ENCODE measurements around the gene MSH4. TPM values are rescaled to one million over a fixed set of nuclear protein-coding genes. Genes with fewer than 3 reads are reported as not detected.

The MSH4 gene
- total RNA-seq, 1 experiment from 2014 or later = 0.33 TPM

DNA sequence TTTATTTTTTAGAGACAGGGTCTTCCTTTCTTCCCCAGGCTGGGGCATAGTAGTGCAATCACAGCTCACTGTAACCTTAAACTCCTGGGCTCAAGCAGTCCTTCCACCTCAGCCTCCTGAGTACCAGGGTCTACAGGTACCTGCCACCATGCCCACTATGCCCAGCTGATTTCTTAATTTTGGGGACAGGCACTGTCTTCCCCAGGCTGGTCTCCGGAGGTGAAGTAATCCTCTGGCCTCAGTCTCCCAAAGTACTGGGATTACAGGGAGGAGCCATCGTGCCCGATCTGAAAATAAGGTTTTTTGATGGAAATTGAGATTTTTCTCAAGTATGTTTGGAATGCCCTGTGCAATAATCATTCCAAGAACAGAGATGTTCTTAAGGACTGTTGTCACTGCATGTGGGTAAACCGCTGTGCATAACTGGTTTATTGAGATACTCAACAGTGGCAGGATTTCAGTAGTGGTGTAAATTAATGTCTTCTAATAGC is 934 bp upstream of the MSH4 start (continued):
- TF ChIP-seq SMAD4 (CRISPR knock-in tag; IDR thresholded peaks at IDR 0.05) = no peak
- TF ChIP-seq, protein P1, sequence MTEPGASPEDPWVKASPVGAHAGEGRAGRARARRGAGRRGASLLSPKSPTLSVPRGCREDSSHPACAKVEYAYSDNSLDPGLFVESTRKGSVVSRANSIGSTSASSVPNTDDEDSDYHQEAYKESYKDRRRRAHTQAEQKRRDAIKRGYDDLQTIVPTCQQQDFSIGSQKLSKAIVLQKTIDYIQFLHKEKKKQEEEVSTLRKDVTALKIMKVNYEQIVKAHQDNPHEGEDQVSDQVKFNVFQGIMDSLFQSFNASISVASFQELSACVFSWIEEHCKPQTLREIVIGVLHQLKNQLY (CRISPR knock-in tag; IDR thresholded peaks at IDR 0.05) = no peak
- no peak for TF ChIP-seq RELA (CRISPR knock-in tag; IDR thresholded peaks at IDR 0.05; ENCODE audit: borderline replicate concordance)
- TF ChIP-seq, protein P2, sequence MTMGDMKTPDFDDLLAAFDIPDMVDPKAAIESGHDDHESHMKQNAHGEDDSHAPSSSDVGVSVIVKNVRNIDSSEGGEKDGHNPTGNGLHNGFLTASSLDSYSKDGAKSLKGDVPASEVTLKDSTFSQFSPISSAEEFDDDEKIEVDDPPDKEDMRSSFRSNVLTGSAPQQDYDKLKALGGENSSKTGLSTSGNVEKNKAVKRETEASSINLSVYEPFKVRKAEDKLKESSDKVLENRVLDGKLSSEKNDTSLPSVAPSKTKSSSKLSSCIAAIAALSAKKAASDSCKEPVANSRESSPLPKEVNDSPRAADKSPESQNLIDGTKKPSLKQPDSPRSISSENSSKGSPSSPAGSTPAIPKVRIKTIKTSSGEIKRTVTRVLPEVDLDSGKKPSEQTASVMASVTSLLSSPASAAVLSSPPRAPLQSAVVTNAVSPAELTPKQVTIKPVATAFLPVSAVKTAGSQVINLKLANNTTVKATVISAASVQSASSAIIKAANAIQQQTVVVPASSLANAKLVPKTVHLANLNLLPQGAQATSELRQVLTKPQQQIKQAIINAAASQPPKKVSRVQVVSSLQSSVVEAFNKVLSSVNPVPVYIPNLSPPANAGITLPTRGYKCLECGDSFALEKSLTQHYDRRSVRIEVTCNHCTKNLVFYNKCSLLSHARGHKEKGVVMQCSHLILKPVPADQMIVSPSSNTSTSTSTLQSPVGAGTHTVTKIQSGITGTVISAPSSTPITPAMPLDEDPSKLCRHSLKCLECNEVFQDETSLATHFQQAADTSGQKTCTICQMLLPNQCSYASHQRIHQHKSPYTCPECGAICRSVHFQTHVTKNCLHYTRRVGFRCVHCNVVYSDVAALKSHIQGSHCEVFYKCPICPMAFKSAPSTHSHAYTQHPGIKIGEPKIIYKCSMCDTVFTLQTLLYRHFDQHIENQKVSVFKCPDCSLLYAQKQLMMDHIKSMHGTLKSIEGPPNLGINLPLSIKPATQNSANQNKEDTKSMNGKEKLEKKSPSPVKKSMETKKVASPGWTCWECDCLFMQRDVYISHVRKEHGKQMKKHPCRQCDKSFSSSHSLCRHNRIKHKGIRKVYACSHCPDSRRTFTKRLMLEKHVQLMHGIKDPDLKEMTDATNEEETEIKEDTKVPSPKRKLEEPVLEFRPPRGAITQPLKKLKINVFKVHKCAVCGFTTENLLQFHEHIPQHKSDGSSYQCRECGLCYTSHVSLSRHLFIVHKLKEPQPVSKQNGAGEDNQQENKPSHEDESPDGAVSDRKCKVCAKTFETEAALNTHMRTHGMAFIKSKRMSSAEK (CRISPR knock-in tag; IDR thresholded peaks at IDR 0.05; ENCODE audit: borderline replicate concordance) = no peak
- TF ChIP-seq NFATC4 (CRISPR knock-in tag; IDR thresholded peaks at IDR 0.05) = no peak
- no peak for TF ChIP-seq FOXK1 (CRISPR knock-in tag; IDR thresholded peaks at IDR 0.05)
- TF ChIP-seq ELF4 (CRISPR knock-in tag; IDR thresholded peaks at IDR 0.05; ENCODE audit: low read depth) = no peak
- no peak for TF ChIP-seq NFE2L1 (CRISPR knock-in tag; IDR thresholded peaks at IDR 0.05)
- TF ChIP-seq, protein P3, sequence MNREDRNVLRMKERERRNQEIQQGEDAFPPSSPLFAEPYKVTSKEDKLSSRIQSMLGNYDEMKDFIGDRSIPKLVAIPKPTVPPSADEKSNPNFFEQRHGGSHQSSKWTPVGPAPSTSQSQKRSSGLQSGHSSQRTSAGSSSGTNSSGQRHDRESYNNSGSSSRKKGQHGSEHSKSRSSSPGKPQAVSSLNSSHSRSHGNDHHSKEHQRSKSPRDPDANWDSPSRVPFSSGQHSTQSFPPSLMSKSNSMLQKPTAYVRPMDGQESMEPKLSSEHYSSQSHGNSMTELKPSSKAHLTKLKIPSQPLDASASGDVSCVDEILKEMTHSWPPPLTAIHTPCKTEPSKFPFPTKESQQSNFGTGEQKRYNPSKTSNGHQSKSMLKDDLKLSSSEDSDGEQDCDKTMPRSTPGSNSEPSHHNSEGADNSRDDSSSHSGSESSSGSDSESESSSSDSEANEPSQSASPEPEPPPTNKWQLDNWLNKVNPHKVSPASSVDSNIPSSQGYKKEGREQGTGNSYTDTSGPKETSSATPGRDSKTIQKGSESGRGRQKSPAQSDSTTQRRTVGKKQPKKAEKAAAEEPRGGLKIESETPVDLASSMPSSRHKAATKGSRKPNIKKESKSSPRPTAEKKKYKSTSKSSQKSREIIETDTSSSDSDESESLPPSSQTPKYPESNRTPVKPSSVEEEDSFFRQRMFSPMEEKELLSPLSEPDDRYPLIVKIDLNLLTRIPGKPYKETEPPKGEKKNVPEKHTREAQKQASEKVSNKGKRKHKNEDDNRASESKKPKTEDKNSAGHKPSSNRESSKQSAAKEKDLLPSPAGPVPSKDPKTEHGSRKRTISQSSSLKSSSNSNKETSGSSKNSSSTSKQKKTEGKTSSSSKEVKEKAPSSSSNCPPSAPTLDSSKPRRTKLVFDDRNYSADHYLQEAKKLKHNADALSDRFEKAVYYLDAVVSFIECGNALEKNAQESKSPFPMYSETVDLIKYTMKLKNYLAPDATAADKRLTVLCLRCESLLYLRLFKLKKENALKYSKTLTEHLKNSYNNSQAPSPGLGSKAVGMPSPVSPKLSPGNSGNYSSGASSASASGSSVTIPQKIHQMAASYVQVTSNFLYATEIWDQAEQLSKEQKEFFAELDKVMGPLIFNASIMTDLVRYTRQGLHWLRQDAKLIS (CRISPR knock-in tag; IDR thresholded peaks at IDR 0.05; ENCODE audit: borderline replicate concordance) = no peak

DNA sequence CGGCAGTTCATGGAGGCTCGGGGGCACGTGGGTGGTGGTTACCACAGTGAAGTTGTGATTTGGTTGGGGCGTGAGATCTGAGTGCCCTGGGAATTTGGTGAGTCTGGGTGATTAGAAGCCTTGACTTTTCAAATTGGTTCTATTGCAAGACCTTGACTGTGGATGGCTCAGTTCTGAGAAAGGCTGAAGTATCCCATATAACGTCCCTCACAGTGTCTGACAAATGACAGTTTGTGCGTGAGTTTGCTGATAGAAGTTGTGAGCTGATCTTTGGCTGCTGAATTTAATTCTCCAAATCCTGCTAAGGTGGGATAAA is 549 bp downstream of the MSH4 start:
- no peak; the same call in 1 of the 2 replicates for ATAC-seq
- DNase-seq (ENCODE audit: low spot score) = no peak
- no peak overlapping the region for H3K27ac Mint-ChIP-seq
- no peaks in the 10 kb centered on the region; the same call in 1 of the 2 replicates for H3K27me3 Mint-ChIP-seq (ENCODE audit: low read depth)
- no peaks in the 10 kb centered on the region for H3K4me1 Mint-ChIP-seq
- no peak overlapping the region for H3K4me3 Mint-ChIP-seq
- ChIA-PET POLR2A (interaction anchor here (1.1 to 2.2 kb wide), 2 partner anchors 9 to 11 kb away, joined by 4 to 12 read pairs; partner anchors contain the start of gene RABGGTB), CTCF (no interaction called here)
- H3K36me3 Mint-ChIP-seq = peaks cover 48% of the 10 kb centered on the region
- H3K9me3 Mint-ChIP-seq = no peaks in the 10 kb centered on the region
- TF ChIP-seq NFATC4 (CRISPR knock-in tag; IDR thresholded peaks at IDR 0.05) = peak; percentile 12; the same call in 1 of the 2 replicates
- TF ChIP-seq, protein P4, sequence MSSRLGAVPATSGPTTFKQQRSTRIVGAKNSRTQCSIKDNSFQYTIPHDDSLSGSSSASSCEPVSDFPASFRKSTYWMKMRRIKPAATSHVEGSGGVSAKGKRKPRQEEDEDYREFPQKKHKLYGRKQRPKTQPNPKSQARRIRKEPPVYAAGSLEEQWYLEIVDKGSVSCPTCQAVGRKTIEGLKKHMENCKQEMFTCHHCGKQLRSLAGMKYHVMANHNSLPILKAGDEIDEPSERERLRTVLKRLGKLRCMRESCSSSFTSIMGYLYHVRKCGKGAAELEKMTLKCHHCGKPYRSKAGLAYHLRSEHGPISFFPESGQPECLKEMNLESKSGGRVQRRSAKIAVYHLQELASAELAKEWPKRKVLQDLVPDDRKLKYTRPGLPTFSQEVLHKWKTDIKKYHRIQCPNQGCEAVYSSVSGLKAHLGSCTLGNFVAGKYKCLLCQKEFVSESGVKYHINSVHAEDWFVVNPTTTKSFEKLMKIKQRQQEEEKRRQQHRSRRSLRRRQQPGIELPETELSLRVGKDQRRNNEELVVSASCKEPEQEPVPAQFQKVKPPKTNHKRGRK (CRISPR knock-in tag; IDR thresholded peaks at IDR 0.05; ENCODE audit: borderline replicate concordance) = no peak
- TF ChIP-seq, protein P5, sequence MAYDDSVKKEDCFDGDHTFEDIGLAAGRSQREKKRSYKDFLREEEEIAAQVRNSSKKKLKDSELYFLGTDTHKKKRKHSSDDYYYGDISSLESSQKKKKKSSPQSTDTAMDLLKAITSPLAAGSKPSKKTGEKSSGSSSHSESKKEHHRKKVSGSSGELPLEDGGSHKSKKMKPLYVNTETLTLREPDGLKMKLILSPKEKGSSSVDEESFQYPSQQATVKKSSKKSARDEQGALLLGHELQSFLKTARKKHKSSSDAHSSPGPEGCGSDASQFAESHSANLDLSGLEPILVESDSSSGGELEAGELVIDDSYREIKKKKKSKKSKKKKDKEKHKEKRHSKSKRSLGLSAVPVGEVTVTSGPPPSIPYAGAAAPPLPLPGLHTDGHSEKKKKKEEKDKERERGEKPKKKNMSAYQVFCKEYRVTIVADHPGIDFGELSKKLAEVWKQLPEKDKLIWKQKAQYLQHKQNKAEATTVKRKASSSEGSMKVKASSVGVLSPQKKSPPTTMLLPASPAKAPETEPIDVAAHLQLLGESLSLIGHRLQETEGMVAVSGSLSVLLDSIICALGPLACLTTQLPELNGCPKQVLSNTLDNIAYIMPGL (CRISPR knock-in tag; IDR thresholded peaks at IDR 0.05) = no peak
- TF ChIP-seq, protein P6, sequence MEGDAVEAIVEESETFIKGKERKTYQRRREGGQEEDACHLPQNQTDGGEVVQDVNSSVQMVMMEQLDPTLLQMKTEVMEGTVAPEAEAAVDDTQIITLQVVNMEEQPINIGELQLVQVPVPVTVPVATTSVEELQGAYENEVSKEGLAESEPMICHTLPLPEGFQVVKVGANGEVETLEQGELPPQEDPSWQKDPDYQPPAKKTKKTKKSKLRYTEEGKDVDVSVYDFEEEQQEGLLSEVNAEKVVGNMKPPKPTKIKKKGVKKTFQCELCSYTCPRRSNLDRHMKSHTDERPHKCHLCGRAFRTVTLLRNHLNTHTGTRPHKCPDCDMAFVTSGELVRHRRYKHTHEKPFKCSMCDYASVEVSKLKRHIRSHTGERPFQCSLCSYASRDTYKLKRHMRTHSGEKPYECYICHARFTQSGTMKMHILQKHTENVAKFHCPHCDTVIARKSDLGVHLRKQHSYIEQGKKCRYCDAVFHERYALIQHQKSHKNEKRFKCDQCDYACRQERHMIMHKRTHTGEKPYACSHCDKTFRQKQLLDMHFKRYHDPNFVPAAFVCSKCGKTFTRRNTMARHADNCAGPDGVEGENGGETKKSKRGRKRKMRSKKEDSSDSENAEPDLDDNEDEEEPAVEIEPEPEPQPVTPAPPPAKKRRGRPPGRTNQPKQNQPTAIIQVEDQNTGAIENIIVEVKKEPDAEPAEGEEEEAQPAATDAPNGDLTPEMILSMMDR (IDR thresholded peaks at IDR 0.05) = no peak
- no peak for TF ChIP-seq PRRX2 (CRISPR knock-in tag; IDR thresholded peaks at IDR 0.05)
- TF ChIP-seq, protein P7, sequence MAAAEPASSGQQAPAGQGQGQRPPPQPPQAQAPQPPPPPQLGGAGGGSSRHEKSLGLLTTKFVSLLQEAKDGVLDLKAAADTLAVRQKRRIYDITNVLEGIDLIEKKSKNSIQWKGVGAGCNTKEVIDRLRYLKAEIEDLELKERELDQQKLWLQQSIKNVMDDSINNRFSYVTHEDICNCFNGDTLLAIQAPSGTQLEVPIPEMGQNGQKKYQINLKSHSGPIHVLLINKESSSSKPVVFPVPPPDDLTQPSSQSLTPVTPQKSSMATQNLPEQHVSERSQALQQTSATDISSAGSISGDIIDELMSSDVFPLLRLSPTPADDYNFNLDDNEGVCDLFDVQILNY (CRISPR knock-in tag; IDR thresholded peaks at IDR 0.05) = 0 out of 2 replicates have a peak, but pooled peaks have one; percentile 4

Measured in WTC11 (cell line).